Testis (tissue), 3 donors: Measurements from ENCODE around the gene CCDC154. TPM values are rescaled to one million over a fixed set of nuclear protein-coding genes. Genes with fewer than 3 reads are reported as not detected.

ENCODE experiments used
- DNase-seq: peaks from one replicate; pipeline ENCODE4 v3.0.0-alpha.2; 2019
- H3K27ac ChIP-seq, 2 donors: fragments of 200-600 bp; sonication (generic); one replicate each; pipeline ENCODE4 v1.5.1; 2019
- H3K27me3 ChIP-seq: fragments of 200-600 bp; sonication (generic); one replicate; pipeline ENCODE4 v1.5.1; 2019
- H3K36me3 ChIP-seq: fragments of 200-600 bp; sonication (generic); one replicate; pipeline ENCODE4 v1.5.1; 2017; ENCODE audit warnings: low read depth; ENCODE audit errors: missing control alignments
- H3K4me1 ChIP-seq: fragments of 200-600 bp; sonication (generic); one replicate; pipeline ENCODE4 v1.5.1; 2019
- H3K4me3 ChIP-seq, 2 donors: fragments of 200-600 bp; sonication (generic); one replicate each; pipeline ENCODE4 v1.5.1; 2017 to 2019
- H3K9me3 ChIP-seq: fragments of 200-600 bp; sonication (generic); one replicate; pipeline ENCODE4 v1.5.1; 2017
- CTCF ChIP-seq, 3 experiments: fragments of 450-650 bp in 2 of 3; fragments of 200-600 bp in 1 of 3; sonication (generic) in 1 of 3; IDR thresholded peaks; one replicate each; pipeline ENCODE4 v1.5.1; 2016 to 2019; ENCODE audit warnings: antibody characterized with exemption in 3 of 3, mild to moderate bottlenecking in 2 of 3, moderate library complexity in 1 of 3
- POLR2A ChIP-seq: fragments of 450-650 bp; IDR thresholded peaks from one replicate; pipeline ENCODE4 v1.6.1; 2017; ENCODE audit warnings: antibody characterized with exemption, mild to moderate bottlenecking, moderate library complexity
- WGBS, 2 donors: methylation state at CpG; one replicate each; pipeline ENCODE4 v1.1.5; 2018; 5-methylcytosine and 5-hydroxymethylcytosine counted together
- intact Hi-C: fragments of 100-400 bp; cut with DNase I; formaldehyde crosslinking; loops from one replicate; pipeline ENCODE4 v1.15.1; 2023; ENCODE audit warnings: low total_unique reads
- polyA plus RNA-seq: library from polyadenylated mRNA; stranded (reverse); fragments of 350-450 nt; fragmentation: Illumina TruSeq; extraction: RNeasy Lipid Tissue Mini Kit (QIAGEN cat#74804); gene quantifications from one replicate; pipeline ENCODE4 v1.2.3, GENCODE V29; 2014; ENCODE audit warnings: low read depth, low replicate concordance; ENCODE audit not compliant: insufficient read depth
- total RNA-seq, 2 donors: library from RNA; depleted of rRNA; stranded (reverse); fragments of >200 nt; gene quantifications; one replicate each; pipeline ENCODE4 v1.2.3, GENCODE V29; 2016

CCDC154 gene
- total and polyA plus RNA-seq, 3 donors from 2014 or later = 7.6 to 18.0 (median 14.8) TPM

GRCh38 chr16:1491327-1491726, 47.0 kb upstream of the CCDC154 start:
- H3K9me3 ChIP-seq = no peaks in the 10 kb centered on the region
- DNase-seq = no peak
- 86 to 90% methylated on average over 12 of the region's 12 CpGs for WGBS, 2 donors
- H3K4me3 ChIP-seq = no peak overlapping the region
- intact Hi-C loops = loop anchor here (5.0 kb wide), 1 partner anchor 121 kb away; the partner anchor contains the start of genes CRAMP1 and IFT140
- no peak for TF ChIP-seq POLR2A
- no peak for TF ChIP-seq CTCF (IDR thresholded peaks at IDR 0.05)
- H3K27me3 ChIP-seq = no peaks in the 10 kb centered on the region
- no peak overlapping the region for H3K27ac ChIP-seq
- H3K4me1 ChIP-seq = peaks cover 15% of the 10 kb centered on the region
- H3K36me3 ChIP-seq = no peaks in the 10 kb centered on the region

- H3K4me1 ChIP-seq = peaks cover 6% of the 10 kb centered on the region
- no peak for DNase-seq
- no peaks in the 10 kb centered on the region for H3K36me3 ChIP-seq
- WGBS, 2 donors = 92 to 94% methylated on average over 12 of the region's 12 CpGs
- H3K27me3 ChIP-seq = no peaks in the 10 kb centered on the region
- TF ChIP-seq POLR2A (no peak), CTCF (IDR thresholded peaks at IDR 0.05) (no peak)
- no peak overlapping the region for H3K4me3 ChIP-seq
- intact Hi-C loops = no loop called here
- no peaks in the 10 kb centered on the region for H3K9me3 ChIP-seq
- no peak overlapping the region for H3K27ac ChIP-seq
Measured at GRCh38 chr16:1489077-1489476, 44.7 kb upstream of the CCDC154 start.

GRCh38 chr16:1488619-1489018, 44.3 kb upstream of the CCDC154 start, which contains the start of gene PTX4:
TSS of gene PTX4 (minus strand) at chr16:1488944. CDS start at chr16:1488909, 35 bp downstream.
- WGBS, 2 donors = 90 to 93% methylated on average over 19 of the region's 19 CpGs
- intact Hi-C loops = no loop called here
- H3K9me3 ChIP-seq = no peaks in the 10 kb centered on the region

GRCh38 chr16:1488054-1488601, 43.8 kb upstream of the CCDC154 start:
- Histone ChIP-seq H3K36me3 (no peaks in the 10 kb centered on the region), H3K27me3 (no peaks in the 10 kb centered on the region), H3K4me1 (peaks cover 5% of the 10 kb centered on the region), H3K27ac (no peak overlapping the region), H3K9me3 (no peaks in the 10 kb centered on the region), H3K4me3 (no peak overlapping the region)
- no peak for TF ChIP-seq CTCF (IDR thresholded peaks at IDR 0.05)
- no peak for TF ChIP-seq POLR2A
- intact Hi-C loops = no loop called here
- WGBS, 2 donors = 86 to 88% methylated on average over 24 of the region's 24 CpGs
- no peak for DNase-seq

More at GRCh38 chr16:1488619-1489018, 44.3 kb upstream of the CCDC154 start, which contains the start of gene PTX4:
- no peak within 1 kb of the TSS for H3K4me3 ChIP-seq
- no peak for DNase-seq
- H3K27ac ChIP-seq = no peak within 1 kb of the TSS
- no peaks in the 10 kb centered on the region for H3K36me3 ChIP-seq
- H3K27me3 ChIP-seq = no peaks in the 10 kb centered on the region
- peaks cover 5% of the 10 kb centered on the region for H3K4me1 ChIP-seq
- TF ChIP-seq CTCF (IDR thresholded peaks at IDR 0.05) (no peak), POLR2A (no peak)
